SU-DHL-6 (cell line): Measurements from ENCODE around the gene FAM124B.

Source experiments
- H2AFZ ChIP-seq: fragments of 200-600 bp; sonication (generic); 2 replicates; pipeline ENCODE4 v1.6.1; 2014; ENCODE audit warnings: low read depth, mild to moderate bottlenecking, moderate library complexity, mixed read lengths, antibody characterized with exemption, low read length; ENCODE audit not compliant: severe bottlenecking
- H3F3A ChIP-seq: fragments of 200-600 bp; shearing (Covaris generic); 2 replicates; pipeline ENCODE4 v1.6.0; 2016; ENCODE audit warnings: antibody characterized with exemption, mild to moderate bottlenecking; ENCODE audit not compliant: insufficient read depth
- H3K27ac ChIP-seq: fragments of 200-600 bp; sonication (generic); 2 replicates; pipeline ENCODE4 v1.5.1; 2016; ENCODE audit warnings: low read depth, mild to moderate bottlenecking, low read length, moderate library complexity, mixed read lengths
- H3K27me3 ChIP-seq: fragments of 200-600 bp; sonication (generic), shearing (Covaris generic); 2 replicates; pipeline ENCODE4 v1.6.0; 2014; ENCODE audit warnings: mild to moderate bottlenecking, low read length
- H3K36me3 ChIP-seq: fragments of 200-600 bp; sonication (generic); 2 replicates; pipeline ENCODE4 v1.6.1; 2014; ENCODE audit warnings: mild to moderate bottlenecking, low read length, mixed read lengths
- H3K4me2 ChIP-seq: fragments of 300-600, 200-600 bp; shearing (Covaris generic), sonication (generic); 2 replicates; pipeline ENCODE4 v1.6.0; 2014; ENCODE audit warnings: low read length, low read depth, mild to moderate bottlenecking; ENCODE audit not compliant: poor library complexity, severe bottlenecking
- H3K4me3 ChIP-seq: fragments of 200-600 bp; sonication (generic); 2 replicates; pipeline ENCODE4 v1.5.1; 2014; ENCODE audit warnings: antibody characterized with exemption, low read length, mild to moderate bottlenecking, mixed read lengths; ENCODE audit not compliant: insufficient read depth, poor library complexity, severe bottlenecking
- H3K79me2 ChIP-seq: fragments of 200-600 bp; sonication (generic); 2 replicates; pipeline ENCODE4 v1.6.1; 2014; ENCODE audit warnings: mild to moderate bottlenecking, low read length, moderate library complexity; ENCODE audit not compliant: insufficient read depth
- H3K9ac ChIP-seq: fragments of 200-600 bp; sonication (generic); 2 replicates; pipeline ENCODE4 v1.7.0; 2014; ENCODE audit warnings: mild to moderate bottlenecking, low read length
- H3K9me2 ChIP-seq: fragments of 200-600 bp; sonication (generic); replicated peaks from 2 replicates; pipeline ENCODE4 v1.6.1; 2014; ENCODE audit warnings: low read length; ENCODE audit not compliant: insufficient read depth
- H3K9me3 ChIP-seq: fragments of 200-600 bp; sonication (generic); 2 replicates; pipeline ENCODE4 v1.6.1; 2014; ENCODE audit warnings: low read length, mixed read lengths; ENCODE audit not compliant: insufficient read depth
- H4K20me1 ChIP-seq: fragments of 200-600 bp; sonication (generic); 2 replicates; pipeline ENCODE4 v1.6.1; 2014; ENCODE audit warnings: low read depth, mild to moderate bottlenecking, antibody characterized with exemption, low read length, moderate library complexity, mixed read lengths
- EZH2phosphoT487 ChIP-seq: fragments of 200-600 bp; sonication (generic), shearing (Covaris generic); conservative IDR thresholded peaks from 2 replicates; pipeline ENCODE4 v1.6.1; 2018; ENCODE audit warnings: mild to moderate bottlenecking, antibody characterized with exemption, low read length, moderate library complexity, mixed read lengths
- TF ChIP-seq, protein P1 (sequence below): fragments of 200-600 bp; sonication (generic); IDR thresholded peaks from one replicate; pipeline ENCODE4 v1.5.1; 2017; ENCODE audit warnings: antibody characterized with exemption, mild to moderate bottlenecking, low read length, moderate library complexity; ENCODE audit not compliant: insufficient read depth, poor library complexity, severe bottlenecking

FAM124B gene

DNA sequence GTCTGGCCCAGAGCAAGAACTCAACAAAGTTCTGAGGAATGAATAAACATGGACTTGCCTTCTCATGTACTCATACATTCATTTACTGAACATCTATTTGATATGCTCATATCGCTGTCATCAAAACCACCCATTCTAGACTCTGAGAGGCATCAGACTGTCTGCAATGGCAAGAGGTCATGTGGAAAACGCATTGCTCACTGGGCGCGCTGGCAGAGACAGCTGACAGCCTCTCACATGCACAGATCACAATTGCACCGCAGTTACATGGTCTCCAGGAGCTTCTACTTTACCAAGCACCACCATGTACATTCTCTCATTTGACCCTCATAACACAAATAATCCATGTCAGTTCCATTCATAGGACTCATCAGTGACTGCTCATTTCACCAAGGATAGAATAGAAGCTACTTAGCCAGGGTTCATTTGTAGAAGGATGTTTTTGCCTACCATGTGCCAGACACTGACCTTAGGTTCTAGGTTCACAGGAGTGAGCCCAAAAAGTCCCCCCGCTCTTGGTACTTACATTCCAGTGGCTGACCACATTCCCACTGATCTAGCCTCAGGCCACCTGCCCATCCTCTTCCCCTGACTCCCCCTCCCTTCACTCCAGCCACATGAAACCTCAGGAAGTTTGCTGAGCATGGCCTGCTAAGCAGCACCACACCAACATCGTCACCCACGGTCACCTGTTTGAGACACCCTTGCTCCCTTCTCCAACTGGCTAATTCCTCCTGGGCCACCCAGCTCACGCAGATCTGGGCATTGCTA, 6.1 kb downstream of the FAM124B start:
- H3K4me2 ChIP-seq: no peak overlapping the region
- no peaks in the 10 kb centered on the region for H3K9me3 ChIP-seq
- no peak overlapping the region for H2AFZ ChIP-seq
- H4K20me1 ChIP-seq: no peaks in the 10 kb centered on the region
- no peak for TF ChIP-seq EZH2phosphoT487
- TF ChIP-seq, protein P1, sequence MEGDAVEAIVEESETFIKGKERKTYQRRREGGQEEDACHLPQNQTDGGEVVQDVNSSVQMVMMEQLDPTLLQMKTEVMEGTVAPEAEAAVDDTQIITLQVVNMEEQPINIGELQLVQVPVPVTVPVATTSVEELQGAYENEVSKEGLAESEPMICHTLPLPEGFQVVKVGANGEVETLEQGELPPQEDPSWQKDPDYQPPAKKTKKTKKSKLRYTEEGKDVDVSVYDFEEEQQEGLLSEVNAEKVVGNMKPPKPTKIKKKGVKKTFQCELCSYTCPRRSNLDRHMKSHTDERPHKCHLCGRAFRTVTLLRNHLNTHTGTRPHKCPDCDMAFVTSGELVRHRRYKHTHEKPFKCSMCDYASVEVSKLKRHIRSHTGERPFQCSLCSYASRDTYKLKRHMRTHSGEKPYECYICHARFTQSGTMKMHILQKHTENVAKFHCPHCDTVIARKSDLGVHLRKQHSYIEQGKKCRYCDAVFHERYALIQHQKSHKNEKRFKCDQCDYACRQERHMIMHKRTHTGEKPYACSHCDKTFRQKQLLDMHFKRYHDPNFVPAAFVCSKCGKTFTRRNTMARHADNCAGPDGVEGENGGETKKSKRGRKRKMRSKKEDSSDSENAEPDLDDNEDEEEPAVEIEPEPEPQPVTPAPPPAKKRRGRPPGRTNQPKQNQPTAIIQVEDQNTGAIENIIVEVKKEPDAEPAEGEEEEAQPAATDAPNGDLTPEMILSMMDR: no peak
- H3F3A ChIP-seq: no peaks in the 10 kb centered on the region
- H3K9me2 ChIP-seq: no peaks in the 10 kb centered on the region
- H3K9ac ChIP-seq: no peak overlapping the region
- H3K79me2 ChIP-seq: no peaks in the 10 kb centered on the region
- H3K27ac ChIP-seq: no peak overlapping the region
- no peaks in the 10 kb centered on the region for H3K36me3 ChIP-seq
- H3K4me3 ChIP-seq: no peak overlapping the region
- no peaks in the 10 kb centered on the region for H3K27me3 ChIP-seq

DNA sequence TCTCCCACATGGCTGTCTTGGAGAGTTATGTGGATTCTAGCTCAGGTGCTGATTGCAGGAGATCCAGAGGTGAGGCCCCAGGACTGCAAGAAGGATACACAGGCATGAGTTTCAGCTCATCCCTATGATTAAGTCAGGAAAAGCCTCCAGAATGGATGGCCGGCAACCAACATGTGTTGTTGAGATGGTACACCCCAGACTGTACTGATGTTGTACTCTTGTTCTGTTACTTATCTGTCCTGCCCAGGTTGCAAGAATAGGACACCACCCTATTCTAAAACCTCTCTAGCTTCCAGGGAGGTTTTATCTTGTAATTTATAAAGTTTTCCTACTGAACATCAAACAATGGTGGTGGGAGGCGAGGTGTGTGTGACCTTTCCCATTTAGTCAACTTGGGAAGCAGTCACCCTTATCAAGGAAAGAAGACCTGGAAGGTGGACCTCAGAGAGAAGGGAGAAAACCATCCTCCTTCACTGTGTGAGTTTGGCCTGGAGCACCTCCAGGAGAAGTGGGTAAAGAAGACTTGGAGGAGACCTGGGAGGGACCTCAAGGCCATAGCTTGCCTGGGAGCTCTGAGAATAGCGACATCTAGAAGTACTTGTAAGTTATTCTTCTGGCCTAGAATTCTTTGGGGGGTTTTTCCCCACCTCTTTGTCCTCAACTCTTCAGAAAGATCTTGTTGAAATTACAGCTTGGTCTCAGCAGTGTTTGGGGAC, 8.6 kb downstream of the FAM124B start:
- H4K20me1 ChIP-seq: no peaks in the 10 kb centered on the region
- TF ChIP-seq, protein P1: no peak
- no peak for TF ChIP-seq EZH2phosphoT487
- H3K4me2 ChIP-seq: no peak overlapping the region
- H3K36me3 ChIP-seq: no peaks in the 10 kb centered on the region
- H3K4me3 ChIP-seq: no peak overlapping the region
- no peaks in the 10 kb centered on the region for H3K79me2 ChIP-seq
- H3K27me3 ChIP-seq: no peaks in the 10 kb centered on the region
- H3K9me3 ChIP-seq: no peaks in the 10 kb centered on the region
- no peak overlapping the region for H3K27ac ChIP-seq
- H3F3A ChIP-seq: no peaks in the 10 kb centered on the region
- no peaks in the 10 kb centered on the region for H3K9me2 ChIP-seq
- H3K9ac ChIP-seq: no peak overlapping the region
- H2AFZ ChIP-seq: no peak overlapping the region

DNA sequence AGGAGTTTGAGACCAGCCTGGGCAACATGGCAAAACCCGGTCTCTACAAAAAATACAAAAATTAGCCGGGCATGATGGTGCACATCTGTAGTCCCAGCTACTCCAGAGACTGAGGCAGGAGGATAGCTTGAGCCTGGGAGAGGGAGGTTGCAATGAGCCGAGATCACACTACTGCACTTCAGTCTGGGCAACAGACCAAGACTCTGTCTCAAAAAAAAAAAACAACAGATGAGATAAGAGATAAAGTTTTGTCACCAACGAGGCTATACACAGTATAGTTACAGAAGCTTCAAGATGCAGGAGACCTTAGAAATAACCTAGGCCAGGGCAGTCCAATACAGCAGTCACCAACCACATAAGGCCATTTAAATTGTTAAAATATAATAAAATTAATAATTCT, 9.4 kb downstream of the FAM124B start:
- Histone ChIP-seq H3K79me2 (no peaks in the 10 kb centered on the region), H3K4me2 (no peak overlapping the region), H3K9me2 (no peaks in the 10 kb centered on the region), H3K27ac (no peak overlapping the region), H3K27me3 (no peaks in the 10 kb centered on the region), H3K4me3 (no peak overlapping the region), H3K9me3 (no peaks in the 10 kb centered on the region), H4K20me1 (no peaks in the 10 kb centered on the region), H3K9ac (no peak overlapping the region), H3F3A (no peaks in the 10 kb centered on the region), H3K36me3 (no peaks in the 10 kb centered on the region), H2AFZ (no peak overlapping the region)
- TF ChIP-seq, protein P1: no peak
- no peak for TF ChIP-seq EZH2phosphoT487
